OCI-LY7 (cell line): ENCODE measurements around the gene UNC5A. TPM values are rescaled to one million over a fixed set of nuclear protein-coding genes. Genes with fewer than 3 reads are reported as not detected.
A peak's percentile ranks its signal among the peaks of the same experiment; 100 is the strongest.

ENCODE experiments used
- BruUV-seq: library from RNA; stranded (reverse); fragments of 400-500 nt; replicated peaks from 2 replicates; lab custom pipeline; 2021; lab: Mats Ljungman, UMichigan
- CTCF ChIA-PET: fragments of 300-600 bp; sonication (Branson Sonifier 250); formaldehyde crosslinking; loops from one replicate; lab custom pipeline; 2022; ENCODE audit warnings: antibody characterized with exemption; ENCODE audit not compliant: unreplicated experiment; lab: Charles Lee
- POLR2A ChIA-PET: fragments of 300-600 bp; sonication (Branson Sonifier 250); formaldehyde crosslinking; loops from one replicate; lab custom pipeline; 2022; ENCODE audit warnings: antibody characterized with exemption; lab: Charles Lee
- DNase-seq: peaks from one replicate; pipeline ENCODE4 v3.0.0-alpha.2; 2015; ENCODE audit warnings: low spot score
- H2AFZ ChIP-seq: fragments of 200-600 bp; sonication (generic), shearing (Covaris generic); 2 replicates; pipeline ENCODE4 v1.6.1; 2014; ENCODE audit warnings: mild to moderate bottlenecking, antibody characterized with exemption, low read length, moderate library complexity
- H3K27ac ChIP-seq: fragments of 200-600 bp; sonication (generic); 2 replicates; pipeline ENCODE4 v1.5.1; 2014; ENCODE audit warnings: mixed run types, low read depth, mild to moderate bottlenecking, moderate library complexity, low read length, inconsistent platforms; ENCODE audit not compliant: poor library complexity, severe bottlenecking
- H3K36me3 ChIP-seq: fragments of 200-600 bp; sonication (generic); 2 replicates; pipeline ENCODE4 v1.6.1; 2014; ENCODE audit warnings: mild to moderate bottlenecking, antibody characterized with exemption, low read length, moderate library complexity, mixed read lengths; ENCODE audit not compliant: insufficient read depth
- H3K4me1 ChIP-seq: fragments of 200-600 bp; sonication (generic); 2 replicates; pipeline ENCODE4 v1.5.1; 2014; ENCODE audit warnings: mild to moderate bottlenecking, low read length; ENCODE audit not compliant: insufficient read depth, poor library complexity, severe bottlenecking
- H3K4me2 ChIP-seq: fragments of 200-600 bp; sonication (generic); 2 replicates; pipeline ENCODE4 v1.6.1; 2014; ENCODE audit warnings: mild to moderate bottlenecking, low read length
- H3K4me3 ChIP-seq: fragments of 200-600 bp; sonication (generic); 2 replicates; pipeline ENCODE4 v1.5.1; 2014; ENCODE audit warnings: mild to moderate bottlenecking, low read depth, low read length; ENCODE audit not compliant: poor library complexity, severe bottlenecking
- H3K79me2 ChIP-seq: fragments of 200-600 bp; sonication (generic); 2 replicates; pipeline ENCODE4 v1.6.1; 2016; ENCODE audit warnings: low read depth, mild to moderate bottlenecking, low read length, moderate library complexity, mixed read lengths; ENCODE audit not compliant: insufficient read depth
- H3K9me2 ChIP-seq: fragments of 200-600 bp; sonication (generic); 2 replicates; pipeline ENCODE4 v1.6.1; 2016; ENCODE audit warnings: mild to moderate bottlenecking, low read length, mixed read lengths; ENCODE audit not compliant: insufficient read depth
- H3K9me3 ChIP-seq: fragments of 200-600 bp; sonication (generic); 2 replicates; pipeline ENCODE4 v1.6.1; 2014; ENCODE audit warnings: mild to moderate bottlenecking, mixed run types, low read length, mixed read lengths
- H4K20me1 ChIP-seq: fragments of 200-600 bp; sonication (generic); 2 replicates; pipeline ENCODE4 v1.6.1; 2014; ENCODE audit warnings: mild to moderate bottlenecking, antibody characterized with exemption, low read length, moderate library complexity, mixed read lengths; ENCODE audit not compliant: insufficient read depth
- EZH2phosphoT487 ChIP-seq: fragments of 200-600 bp; sonication (generic); IDR thresholded peaks from 2 replicates; pipeline ENCODE4 v1.6.1; 2018; ENCODE audit warnings: low read depth, borderline replicate concordance, mild to moderate bottlenecking, mixed run types, antibody characterized with exemption, low read length, moderate library complexity, mixed read lengths
- intact Hi-C: fragments of 100-400 bp; cut with micrococcal nuclease; formaldehyde crosslinking; loops from one replicate; pipeline ENCODE4 v1.10.0; 2022; ENCODE audit not compliant: unreplicated experiment
- total RNA-seq, 2 experiments: library from RNA; depleted of rRNA in 1 of 2; stranded (reverse); fragments of >200 nt in 1 of 2; shearing (Covaris generic) in 1 of 2; gene quantifications; 2 replicates each; pipeline ENCODE4 v1.2.3, GENCODE V29; 2014 to 2022
- TF ChIP-seq, protein P1 (sequence below): fragments of 200-600 bp; sonication (generic); conservative IDR thresholded peaks from 2 replicates; pipeline ENCODE4 v1.5.1; 2014; ENCODE audit warnings: mild to moderate bottlenecking, antibody characterized with exemption, low read length, moderate library complexity, mixed read lengths

UNC5A gene
- total RNA-seq, 2 experiments from 2014 or later: not detected

DNA sequence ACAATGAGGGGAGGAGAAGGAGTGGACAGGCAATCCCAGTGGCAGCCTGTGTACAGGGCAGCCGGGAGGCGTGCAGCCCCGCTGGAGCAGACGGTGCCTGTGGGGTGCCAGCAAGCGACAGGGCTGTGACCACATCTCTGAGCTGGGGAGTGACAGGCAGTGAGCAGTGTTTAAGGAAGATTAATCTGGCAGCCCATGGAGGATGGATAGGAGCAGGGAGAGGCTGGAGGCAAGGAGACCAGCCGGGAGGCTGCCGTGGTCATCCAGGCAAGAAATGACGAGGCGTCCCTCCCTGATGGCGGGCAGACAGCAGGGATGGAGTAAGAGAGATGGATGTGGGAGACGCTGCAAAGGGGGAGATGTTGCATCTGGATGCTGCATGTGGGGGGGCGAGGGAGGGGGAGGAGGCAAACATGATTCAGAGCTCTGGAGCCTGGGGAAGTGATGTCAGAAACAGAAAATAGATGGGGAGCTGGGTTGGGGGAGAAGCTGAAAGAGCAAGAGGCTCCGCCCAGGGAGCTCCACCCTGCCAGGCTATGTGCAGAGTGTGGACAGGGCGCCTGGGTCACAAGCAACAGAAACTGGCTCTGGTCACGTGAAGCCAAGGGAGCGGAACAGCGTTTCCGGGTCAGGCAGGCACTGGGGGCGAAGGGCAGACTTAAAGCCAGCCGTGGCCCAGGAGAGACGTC is 12.6 kb downstream of the UNC5A start:
- TF ChIP-seq, protein P1, sequence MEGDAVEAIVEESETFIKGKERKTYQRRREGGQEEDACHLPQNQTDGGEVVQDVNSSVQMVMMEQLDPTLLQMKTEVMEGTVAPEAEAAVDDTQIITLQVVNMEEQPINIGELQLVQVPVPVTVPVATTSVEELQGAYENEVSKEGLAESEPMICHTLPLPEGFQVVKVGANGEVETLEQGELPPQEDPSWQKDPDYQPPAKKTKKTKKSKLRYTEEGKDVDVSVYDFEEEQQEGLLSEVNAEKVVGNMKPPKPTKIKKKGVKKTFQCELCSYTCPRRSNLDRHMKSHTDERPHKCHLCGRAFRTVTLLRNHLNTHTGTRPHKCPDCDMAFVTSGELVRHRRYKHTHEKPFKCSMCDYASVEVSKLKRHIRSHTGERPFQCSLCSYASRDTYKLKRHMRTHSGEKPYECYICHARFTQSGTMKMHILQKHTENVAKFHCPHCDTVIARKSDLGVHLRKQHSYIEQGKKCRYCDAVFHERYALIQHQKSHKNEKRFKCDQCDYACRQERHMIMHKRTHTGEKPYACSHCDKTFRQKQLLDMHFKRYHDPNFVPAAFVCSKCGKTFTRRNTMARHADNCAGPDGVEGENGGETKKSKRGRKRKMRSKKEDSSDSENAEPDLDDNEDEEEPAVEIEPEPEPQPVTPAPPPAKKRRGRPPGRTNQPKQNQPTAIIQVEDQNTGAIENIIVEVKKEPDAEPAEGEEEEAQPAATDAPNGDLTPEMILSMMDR: no peak
- TF ChIP-seq EZH2phosphoT487: no peak
- Histone ChIP-seq H3K9me3 (no peaks in the 10 kb centered on the region), H3K9me2 (no peaks in the 10 kb centered on the region), H3K36me3 (no peaks in the 10 kb centered on the region), H2AFZ (no peak overlapping the region), H3K79me2 (no peaks in the 10 kb centered on the region), H3K4me2 (no peak overlapping the region), H4K20me1 (no peaks in the 10 kb centered on the region), H3K4me1 (no peaks in the 10 kb centered on the region), H3K27ac (no peak overlapping the region), H3K4me3 (no peak overlapping the region)
- DNase-seq: peak; percentile 25
- CTCF ChIA-PET: no interaction called here
- no TSS peak for BruUV-seq
- intact Hi-C loops: no loop called here
- POLR2A ChIA-PET: no interaction called here

GRCh38 chr5:176823869-176824412 is 13.6 kb downstream of the UNC5A start:
- Histone ChIP-seq H3K79me2 (no peaks in the 10 kb centered on the region), H3K4me2 (no peak overlapping the region), H3K9me3 (no peaks in the 10 kb centered on the region), H3K36me3 (no peaks in the 10 kb centered on the region), H4K20me1 (no peaks in the 10 kb centered on the region), H2AFZ (no peak overlapping the region), H3K9me2 (no peaks in the 10 kb centered on the region), H3K4me3 (no peak overlapping the region), H3K27ac (no peak overlapping the region), H3K4me1 (no peaks in the 10 kb centered on the region)
- TF ChIP-seq EZH2phosphoT487: no peak
- TF ChIP-seq, protein P1: no peak
- BruUV-seq: no TSS peak
- ChIA-PET POLR2A (no interaction called here), CTCF (no interaction called here)
- no peak for DNase-seq
- intact Hi-C loops: no loop called here

- BruUV-seq: no TSS peak
- H3K36me3 ChIP-seq: no peaks in the 10 kb centered on the region
- no peak overlapping the region for H3K4me3 ChIP-seq
- no peak overlapping the region for H3K4me2 ChIP-seq
- H2AFZ ChIP-seq: no peak overlapping the region
- POLR2A ChIA-PET: no interaction called here
- no peaks in the 10 kb centered on the region for H3K9me2 ChIP-seq
- H3K4me1 ChIP-seq: no peaks in the 10 kb centered on the region
- TF ChIP-seq, protein P1: no peak
- TF ChIP-seq EZH2phosphoT487: no peak
- CTCF ChIA-PET: no interaction called here
- intact Hi-C loops: no loop called here
- H4K20me1 ChIP-seq: no peaks in the 10 kb centered on the region
- DNase-seq: no peak
- no peak overlapping the region for H3K27ac ChIP-seq
- H3K9me3 ChIP-seq: no peaks in the 10 kb centered on the region
- H3K79me2 ChIP-seq: no peaks in the 10 kb centered on the region
Observed at GRCh38 chr5:176824604-176825003, 14.2 kb downstream of the UNC5A start.
